DND-41 (cell line): ENCODE measurements around the gene COPE.

Source experiments
- ATAC-seq: fragments of 200-7000 bp; cut with Tn5 transposase; 3 replicates; pipeline ENCODE4 v1.9.1; 2021; ENCODE audit warnings: low read depth; ENCODE audit not compliant: insufficient read depth
- DNase-seq: peaks from one replicate; pipeline ENCODE4 v3.0.0-alpha.2; 2020
- H2AFZ ChIP-seq: 2 replicates; pipeline ENCODE4 v1.6.0; 2012; ENCODE audit warnings: low read depth, low read length
- H3K27ac ChIP-seq: 2 replicates; pipeline ENCODE4 v1.5.1; 2012; ENCODE audit warnings: low read length, inconsistent platforms
- H3K27me3 ChIP-seq: fragments of 200-600 bp; sonication (generic); 2 replicates; pipeline ENCODE4 v1.6.0; 2012; ENCODE audit warnings: low read length, mild to moderate bottlenecking, inconsistent platforms; ENCODE audit not compliant: insufficient read depth, poor library complexity
- H3K36me3 ChIP-seq: 2 replicates; pipeline ENCODE4 v1.5.1; 2012; ENCODE audit warnings: low read length, inconsistent platforms; ENCODE audit not compliant: insufficient read depth
- H3K4me1 ChIP-seq: 2 replicates; pipeline ENCODE4 v1.5.1; 2012; ENCODE audit warnings: mild to moderate bottlenecking, low read length; ENCODE audit not compliant: insufficient read depth
- H3K4me2 ChIP-seq: 2 replicates; pipeline ENCODE4 v1.6.0; 2012; ENCODE audit warnings: mild to moderate bottlenecking, moderate library complexity, low read length, inconsistent platforms; ENCODE audit not compliant: insufficient read depth
- H3K4me3 ChIP-seq, 2 experiments: fragments of 200-600 bp in 1 of 2; shearing (Covaris generic) in 1 of 2; 2 replicates each; pipeline ENCODE4 v1.5.1; 2012 to 2016; ENCODE audit warnings: inconsistent platforms in 2 of 2, low read length in 2 of 2, mild to moderate bottlenecking in 2 of 2, low read depth in 1 of 2, moderate library complexity in 1 of 2
- H3K79me2 ChIP-seq: 2 replicates; pipeline ENCODE4 v1.6.0; 2012; ENCODE audit warnings: low read length, inconsistent platforms; ENCODE audit not compliant: insufficient read depth
- H3K9ac ChIP-seq: 2 replicates; pipeline ENCODE4 v1.6.0; 2012; ENCODE audit warnings: low read depth, mild to moderate bottlenecking, inconsistent platforms, low read length, moderate library complexity
- H3K9me3 ChIP-seq: 2 replicates; pipeline ENCODE4 v1.5.1; 2012; ENCODE audit warnings: low read length, moderate library complexity, mild to moderate bottlenecking, inconsistent platforms; ENCODE audit not compliant: insufficient read depth, severe bottlenecking
- H4K20me1 ChIP-seq: 2 replicates; pipeline ENCODE4 v1.6.0; 2012; ENCODE audit warnings: low read length; ENCODE audit not compliant: insufficient read depth
- EZH2 ChIP-seq: IDR thresholded peaks from 3 replicates; pipeline ENCODE4 v1.6.1; 2012; ENCODE audit warnings: borderline replicate concordance, low read depth, mild to moderate bottlenecking, moderate library complexity, low read length, inconsistent platforms; ENCODE audit not compliant: severe bottlenecking
- TF ChIP-seq, protein P1 (sequence below): IDR thresholded peaks from 2 replicates; pipeline ENCODE4 v1.5.1; 2012; ENCODE audit warnings: borderline replicate concordance, low read length, moderate library complexity, mild to moderate bottlenecking; ENCODE audit not compliant: poor library complexity, severe bottlenecking; ENCODE audit errors: extremely low read depth

COPE gene

GRCh38 chr19:18939922-18940768, 21.0 kb upstream of the COPE start:
- ATAC-seq, result 0 out of 3 replicates have a peak, but pooled peaks have one; percentile 2
- H3K27ac ChIP-seq, result no peak overlapping the region; the same call in 1 of the 2 replicates
- H2AFZ ChIP-seq, result peak overlapping the region; percentile 80

GRCh38 chr19:18939163-18939562, 20.0 kb upstream of the COPE start:
- H3K4me3 ChIP-seq, result no peak overlapping the region
- no peak overlapping the region for H3K4me2 ChIP-seq
- no peaks in the 10 kb centered on the region for H4K20me1 ChIP-seq
- DNase-seq, result no peak
- no peak for ATAC-seq
- H2AFZ ChIP-seq, result no peak overlapping the region
- TF ChIP-seq, protein P1, sequence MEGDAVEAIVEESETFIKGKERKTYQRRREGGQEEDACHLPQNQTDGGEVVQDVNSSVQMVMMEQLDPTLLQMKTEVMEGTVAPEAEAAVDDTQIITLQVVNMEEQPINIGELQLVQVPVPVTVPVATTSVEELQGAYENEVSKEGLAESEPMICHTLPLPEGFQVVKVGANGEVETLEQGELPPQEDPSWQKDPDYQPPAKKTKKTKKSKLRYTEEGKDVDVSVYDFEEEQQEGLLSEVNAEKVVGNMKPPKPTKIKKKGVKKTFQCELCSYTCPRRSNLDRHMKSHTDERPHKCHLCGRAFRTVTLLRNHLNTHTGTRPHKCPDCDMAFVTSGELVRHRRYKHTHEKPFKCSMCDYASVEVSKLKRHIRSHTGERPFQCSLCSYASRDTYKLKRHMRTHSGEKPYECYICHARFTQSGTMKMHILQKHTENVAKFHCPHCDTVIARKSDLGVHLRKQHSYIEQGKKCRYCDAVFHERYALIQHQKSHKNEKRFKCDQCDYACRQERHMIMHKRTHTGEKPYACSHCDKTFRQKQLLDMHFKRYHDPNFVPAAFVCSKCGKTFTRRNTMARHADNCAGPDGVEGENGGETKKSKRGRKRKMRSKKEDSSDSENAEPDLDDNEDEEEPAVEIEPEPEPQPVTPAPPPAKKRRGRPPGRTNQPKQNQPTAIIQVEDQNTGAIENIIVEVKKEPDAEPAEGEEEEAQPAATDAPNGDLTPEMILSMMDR, result no peak
- TF ChIP-seq EZH2, result no peak
- peaks cover 17% of the 10 kb centered on the region for H3K4me1 ChIP-seq
- no peaks in the 10 kb centered on the region for H3K36me3 ChIP-seq
- H3K79me2 ChIP-seq, result no peaks in the 10 kb centered on the region
- no peaks in the 10 kb centered on the region for H3K27me3 ChIP-seq
- H3K27ac ChIP-seq, result no peak overlapping the region
- H3K9ac ChIP-seq, result no peak overlapping the region
- no peaks in the 10 kb centered on the region for H3K9me3 ChIP-seq

More at GRCh38 chr19:18939922-18940768, 21.0 kb upstream of the COPE start:
- Histone ChIP-seq H3K79me2 (no peaks in the 10 kb centered on the region), H3K9ac (peak overlapping the region; percentile 82), H3K36me3 (no peaks in the 10 kb centered on the region), H3K4me2 (peak overlapping the region; percentile 92), H3K4me3 (peak overlapping the region; percentile 36 to 67; a peak in 3 of 4 replicates), H3K9me3 (no peaks in the 10 kb centered on the region), H3K4me1 (peaks cover 17% of the 10 kb centered on the region), H3K27me3 (no peaks in the 10 kb centered on the region), H4K20me1 (no peaks in the 10 kb centered on the region)
- no peak for DNase-seq
- TF ChIP-seq, protein P1, result no peak
- TF ChIP-seq EZH2, result no peak

- no peak overlapping the region for H2AFZ ChIP-seq
- no peaks in the 10 kb centered on the region for H3K4me1 ChIP-seq
- 0 out of 2 replicates have a peak, but pooled peaks cover 7% of the 10 kb centered on the region for H3K36me3 ChIP-seq
- no peak overlapping the region for H3K4me2 ChIP-seq
- TF ChIP-seq, protein P1, result no peak
- TF ChIP-seq EZH2, result no peak
- no peak for ATAC-seq
- no peak overlapping the region for H3K4me3 ChIP-seq
- no peaks in the 10 kb centered on the region for H4K20me1 ChIP-seq
- no peaks in the 10 kb centered on the region for H3K79me2 ChIP-seq
- no peak overlapping the region for H3K27ac ChIP-seq
- no peak for DNase-seq
- H3K9me3 ChIP-seq, result no peaks in the 10 kb centered on the region
- no peaks in the 10 kb centered on the region for H3K27me3 ChIP-seq
- no peak overlapping the region for H3K9ac ChIP-seq
Measured at GRCh38 chr19:18933297-18933696, 14.1 kb upstream of the COPE start.
